ENCODE results near the gene DLGAP5. TPM values are rescaled to one million over a fixed set of nuclear protein-coding genes. Genes with fewer than 3 reads are reported as not detected.

Gene DLGAP5
- total and polyA plus RNA-seq, 2 of the 13 experiments (the other 11 are each of a cell fraction or from before 2014, with no cell fraction given) = 7.7 to 55.8 TPM

GRCh38 chr14:55107766-55108554 lies 83.4 kb downstream of the DLGAP5 start (continued):
- TF ChIP-seq, protein P1, sequence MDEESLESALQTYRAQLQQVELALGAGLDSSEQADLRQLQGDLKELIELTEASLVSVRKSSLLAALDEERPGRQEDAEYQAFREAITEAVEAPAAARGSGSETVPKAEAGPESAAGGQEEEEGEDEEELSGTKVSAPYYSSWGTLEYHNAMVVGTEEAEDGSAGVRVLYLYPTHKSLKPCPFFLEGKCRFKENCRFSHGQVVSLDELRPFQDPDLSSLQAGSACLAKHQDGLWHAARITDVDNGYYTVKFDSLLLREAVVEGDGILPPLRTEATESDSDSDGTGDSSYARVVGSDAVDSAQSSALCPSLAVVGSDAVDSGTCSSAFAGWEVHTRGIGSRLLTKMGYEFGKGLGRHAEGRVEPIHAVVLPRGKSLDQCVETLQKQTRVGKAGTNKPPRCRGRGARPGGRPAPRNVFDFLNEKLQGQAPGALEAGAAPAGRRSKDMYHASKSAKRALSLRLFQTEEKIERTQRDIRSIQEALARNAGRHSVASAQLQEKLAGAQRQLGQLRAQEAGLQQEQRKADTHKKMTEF (CRISPR knock-in tag; IDR thresholded peaks at IDR 0.05) = peak; percentile 71
- TF ChIP-seq ZNF598 (CRISPR knock-in tag; IDR thresholded peaks at IDR 0.05; ENCODE audit: borderline replicate concordance) (peak; percentile 94; the same call in 1 of the 2 replicates), ZNF674 (CRISPR knock-in tag; IDR thresholded peaks at IDR 0.05; ENCODE audit: low read depth) (no peak), LRRFIP1 (CRISPR knock-in tag; conservative IDR thresholded peaks at IDR 0.05) (no peak), MIXL1 (CRISPR knock-in tag; IDR thresholded peaks at IDR 0.05) (peak; percentile 45; the same call in 1 of the 2 replicates), TFDP2 (CRISPR knock-in tag; IDR thresholded peaks at IDR 0.05) (peak; percentile 83), PTBP1 (IDR thresholded peaks at IDR 0.05; ENCODE audit: low read depth, low read length, poor library complexity, severe bottlenecking) (peak; percentile 40), ZNF274 (CRISPR knock-in tag; IDR thresholded peaks at IDR 0.05) (peak; percentile 97), MAF1 (CRISPR knock-in tag; IDR thresholded peaks at IDR 0.05; ENCODE audit: borderline replicate concordance) (no peak), ZNF777 (CRISPR knock-in tag; IDR thresholded peaks at IDR 0.05) (peak; percentile 88), ZNF383 (CRISPR knock-in tag; IDR thresholded peaks at IDR 0.05; ENCODE audit: borderline replicate concordance) (no peak), ZNF788 (CRISPR knock-in tag; IDR thresholded peaks at IDR 0.05; ENCODE audit: borderline replicate concordance) (peak; percentile 53; the same call in 1 of the 2 replicates), ZNF205 (CRISPR knock-in tag; IDR thresholded peaks at IDR 0.05) (peak; percentile 19; the same call in 1 of the 2 replicates), ARID5B (CRISPR knock-in tag; IDR thresholded peaks at IDR 0.05) (peak; percentile 72), ARID2 (CRISPR knock-in tag; IDR thresholded peaks at IDR 0.05; ENCODE audit: borderline replicate concordance) (0 out of 2 replicates have a peak, but pooled peaks have one; percentile 55), THYN1 (CRISPR knock-in tag; IDR thresholded peaks at IDR 0.05; ENCODE audit: borderline replicate concordance, low read depth) (no peak), SAFB2 (CRISPR knock-in tag; IDR thresholded peaks at IDR 0.05; ENCODE audit: borderline replicate concordance, low read depth) (no peak), ZNF749 (CRISPR knock-in tag; IDR thresholded peaks at IDR 0.05; ENCODE audit: borderline replicate concordance) (0 out of 2 replicates have a peak, but pooled peaks have one; percentile 51), RBAK (CRISPR knock-in tag; IDR thresholded peaks at IDR 0.05) (no peak)
